GM19372 (cell line): ENCODE results near the gene LGSN.
"Not testable (repeated sequence)": the region's sequence is repeated elsewhere in the genome, so short reads cannot be mapped to it uniquely, and the experiment has no call there.

Source experiments
- ATAC-seq: cut with Tn5 transposase; IDR thresholded peaks from one replicate; pipeline ENCODE4 v1.9.1; 2021; ENCODE audit warnings: mild to moderate bottlenecking, low read depth, moderate library complexity; ENCODE audit not compliant: unreplicated experiment

LGSN gene

GRCh38 chr6:63319939-63320338, at the start of gene LGSN:
TSS of gene LGSN (minus strand) at chr6:63319983. CDS start at chr6:63319943, 40 bp downstream.
- ATAC-seq: no peak

DNA sequence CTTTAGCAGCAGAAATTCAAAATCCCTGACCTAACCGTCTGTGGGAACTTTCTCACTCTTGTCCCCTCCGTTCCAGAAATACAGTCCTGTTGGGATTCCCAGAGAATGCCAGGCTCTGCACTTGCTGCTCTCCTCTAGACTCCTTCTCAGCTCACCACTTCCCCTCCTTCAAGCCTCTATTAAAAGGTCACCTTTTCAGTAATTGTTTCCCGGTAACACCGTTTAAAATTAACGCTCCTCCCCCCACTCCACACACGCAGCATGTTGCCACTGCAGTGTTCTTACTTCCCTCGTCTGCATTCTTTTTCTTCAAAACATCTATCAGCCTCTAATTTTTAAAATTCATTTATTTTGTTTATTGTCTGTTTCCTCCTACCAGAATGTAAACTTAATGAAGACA, 48.6 kb upstream of the LGSN start:
- ATAC-seq: no peak

DNA sequence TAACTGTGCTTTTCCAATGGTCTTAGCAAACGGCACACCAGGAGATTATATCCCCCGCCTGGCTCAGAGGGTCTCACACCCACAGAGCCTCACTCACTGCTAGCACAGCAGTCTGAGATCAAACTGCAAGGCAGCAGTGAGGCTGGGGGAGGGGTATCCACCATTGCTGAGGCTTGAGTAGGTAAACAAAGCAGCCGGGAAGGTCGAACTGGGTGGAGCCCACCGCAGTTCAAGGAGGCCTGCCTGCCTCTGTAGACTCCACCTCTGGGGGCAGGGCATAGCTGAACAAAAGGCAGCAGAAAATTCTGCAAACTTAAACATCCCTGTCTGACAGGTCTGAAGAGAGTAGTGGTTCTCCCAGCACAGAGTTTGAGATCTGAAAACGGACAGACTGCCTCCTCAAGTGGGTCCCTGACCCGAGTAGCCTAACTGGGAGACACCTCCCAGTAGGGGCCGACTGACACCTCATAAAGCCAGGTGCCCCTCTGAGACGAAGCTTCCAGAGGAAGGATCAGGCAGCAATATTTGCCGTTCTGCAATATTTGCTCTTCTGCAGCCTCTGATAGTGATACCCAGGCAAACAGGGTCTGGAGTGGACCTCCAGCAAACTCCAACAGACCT, 42.8 kb upstream of the LGSN start:
- ATAC-seq: not testable (repeated sequence)

DNA sequence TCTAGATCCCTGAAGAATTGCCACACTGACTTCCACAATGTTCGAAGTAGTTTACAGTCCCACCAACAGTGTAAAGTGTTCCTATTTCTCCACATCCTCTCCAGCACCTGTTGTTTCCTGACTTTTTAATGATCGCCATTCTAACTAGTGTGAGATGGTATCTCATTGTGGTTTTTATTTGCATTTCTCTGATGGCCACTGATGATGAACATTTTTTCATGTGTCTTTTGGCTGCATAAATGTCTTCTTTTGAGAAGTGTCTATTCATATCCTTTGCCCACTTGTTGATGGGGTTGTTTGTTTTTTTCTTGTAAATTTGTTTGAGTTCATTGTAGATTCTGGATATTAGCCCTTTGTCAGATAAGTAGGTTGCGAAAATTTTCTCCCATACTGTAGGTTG, 37.6 kb upstream of the LGSN start:
- ATAC-seq: not testable (repeated sequence)

DNA sequence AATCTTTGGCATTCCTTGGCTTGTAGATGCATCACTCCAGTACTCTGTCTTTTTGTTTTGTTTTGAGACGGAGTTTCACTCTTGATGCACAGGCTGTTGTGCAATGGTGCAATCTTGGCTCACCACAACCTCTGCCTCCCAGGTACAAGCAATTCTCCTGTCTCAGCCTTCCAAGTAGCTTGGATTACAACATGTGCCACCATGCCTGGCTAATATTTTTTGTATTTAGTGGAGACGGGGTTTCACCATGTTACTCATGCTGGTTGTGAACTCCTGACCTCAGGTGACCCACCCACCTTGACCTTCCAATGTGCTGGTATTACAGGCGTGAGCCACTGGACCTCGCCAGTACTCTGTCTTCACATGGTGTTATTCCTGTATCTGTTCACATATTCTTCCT, 35.8 kb upstream of the LGSN start:
- ATAC-seq: no peak

GRCh38 chr6:63353286-63353630, 33.5 kb upstream of the LGSN start:
- ATAC-seq: no peak

GRCh38 chr6:63352544-63353285, 32.9 kb upstream of the LGSN start:
- ATAC-seq: peak; percentile 92

DNA sequence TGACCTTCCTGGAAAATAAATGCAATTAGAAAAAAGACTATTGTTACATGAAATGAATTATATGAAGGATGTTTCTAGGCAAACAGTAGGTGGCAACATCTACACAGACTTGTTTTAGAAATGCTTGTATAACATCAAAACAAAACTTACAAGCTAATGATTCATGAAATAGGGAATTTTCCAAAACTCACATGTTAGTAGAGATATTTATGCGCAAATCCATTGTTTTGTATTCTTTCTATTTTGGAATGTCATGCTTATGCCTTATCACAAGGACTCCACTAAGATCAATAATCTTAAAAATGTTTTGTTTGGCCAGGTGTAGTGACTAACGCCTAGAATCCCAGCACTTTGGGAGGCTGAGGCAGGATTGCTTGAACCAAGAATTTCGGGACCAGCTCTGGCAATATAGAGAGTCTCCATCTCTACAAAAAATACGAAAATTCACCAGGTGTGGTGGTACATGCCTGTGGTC, 32.3 kb upstream of the LGSN start:
- peak; percentile 20 for ATAC-seq

DNA sequence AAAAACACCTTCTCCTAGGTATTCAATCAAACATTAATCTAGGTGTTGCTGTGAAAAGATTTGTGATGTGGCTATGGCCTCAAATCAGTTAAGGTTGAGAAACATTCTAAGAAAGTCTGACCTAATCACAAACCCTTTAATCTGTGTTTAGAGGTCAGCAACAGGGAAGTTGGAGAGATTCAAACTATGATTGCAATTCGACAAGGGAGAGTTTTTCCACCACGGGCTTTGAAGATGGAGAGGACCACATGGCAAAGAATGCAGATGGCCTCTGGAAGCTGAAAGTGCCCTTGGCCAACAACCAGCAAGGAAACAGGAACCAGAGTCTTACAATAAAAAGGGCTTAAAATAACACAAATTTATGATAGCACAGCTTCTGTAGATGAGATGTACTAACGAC, 29.6 kb upstream of the LGSN start:
- ATAC-seq: no peak

- no peak for ATAC-seq
Observed at GRCh38 chr6:63348836-63349235, 29.1 kb upstream of the LGSN start.

GRCh38 chr6:63347599-63347998, 27.8 kb upstream of the LGSN start:
- no peak for ATAC-seq

- ATAC-seq: no peak
Observed at GRCh38 chr6:63346217-63346835, 26.5 kb upstream of the LGSN start.

GRCh38 chr6:63340351-63340750, 20.6 kb upstream of the LGSN start:
- no peak for ATAC-seq

DNA sequence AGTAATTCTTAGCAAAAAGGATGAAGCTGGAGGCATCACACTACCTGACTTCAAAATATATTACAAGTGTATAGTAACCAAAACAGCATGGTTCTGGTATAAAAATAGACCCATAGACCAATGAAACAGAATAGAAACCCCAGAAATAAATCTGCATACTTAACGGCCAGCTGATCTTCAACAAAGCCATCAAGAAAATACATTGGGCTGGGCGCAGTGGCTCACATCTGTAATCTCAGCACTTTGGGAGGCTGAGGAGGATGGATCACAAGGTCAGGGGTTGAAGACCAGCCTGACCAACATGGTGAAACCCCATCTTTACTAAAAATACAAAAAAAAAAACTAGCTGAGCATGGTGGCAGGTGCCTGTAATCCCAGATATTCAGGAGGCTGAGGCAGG, 14.9 kb upstream of the LGSN start:
- ATAC-seq: not testable (repeated sequence)

DNA sequence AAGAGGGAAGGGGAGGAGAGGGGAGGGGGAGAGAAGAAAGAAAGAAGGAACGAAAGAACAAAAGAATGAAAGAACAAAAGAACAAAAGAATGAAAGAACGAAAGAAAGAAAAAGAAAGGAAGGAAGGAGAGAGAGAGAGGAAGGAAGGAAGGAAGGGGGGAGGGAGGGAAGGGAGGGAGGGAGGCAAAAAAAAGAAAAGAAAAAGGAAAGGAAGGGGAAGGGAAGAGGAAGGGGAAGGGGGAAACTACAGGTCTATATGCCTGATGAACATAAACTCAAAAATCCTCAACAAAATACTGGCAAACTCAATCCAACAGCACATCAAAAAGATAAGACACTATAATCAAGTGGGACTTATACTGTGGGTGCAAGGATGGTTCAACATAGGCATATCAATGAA, 13.7 kb upstream of the LGSN start:
- no peak for ATAC-seq

GRCh38 chr6:63326630-63327029, 6.8 kb upstream of the LGSN start:
- ATAC-seq: not testable (repeated sequence)

GRCh38 chr6:63322981-63323380, 3.2 kb upstream of the LGSN start:
- ATAC-seq: no peak

DNA sequence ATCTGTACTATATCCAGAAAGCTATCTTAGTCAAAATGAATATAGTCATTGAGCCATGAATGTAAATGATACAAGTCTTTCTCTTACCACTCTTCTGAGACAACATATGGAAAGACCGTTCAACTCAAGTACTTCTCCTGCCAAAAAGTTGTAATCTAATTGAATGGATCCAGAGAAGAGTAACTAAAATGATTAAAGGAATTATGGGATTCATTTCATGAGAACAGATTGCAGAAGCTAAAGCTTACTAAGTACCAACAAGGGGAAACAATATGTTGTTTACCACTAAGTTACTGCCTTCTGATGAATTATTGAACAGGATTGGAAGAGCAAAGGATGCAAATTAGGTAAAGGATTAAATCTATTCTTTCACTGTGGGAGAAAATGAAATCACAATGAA, 2.0 kb upstream of the LGSN start:
- ATAC-seq: no peak

DNA sequence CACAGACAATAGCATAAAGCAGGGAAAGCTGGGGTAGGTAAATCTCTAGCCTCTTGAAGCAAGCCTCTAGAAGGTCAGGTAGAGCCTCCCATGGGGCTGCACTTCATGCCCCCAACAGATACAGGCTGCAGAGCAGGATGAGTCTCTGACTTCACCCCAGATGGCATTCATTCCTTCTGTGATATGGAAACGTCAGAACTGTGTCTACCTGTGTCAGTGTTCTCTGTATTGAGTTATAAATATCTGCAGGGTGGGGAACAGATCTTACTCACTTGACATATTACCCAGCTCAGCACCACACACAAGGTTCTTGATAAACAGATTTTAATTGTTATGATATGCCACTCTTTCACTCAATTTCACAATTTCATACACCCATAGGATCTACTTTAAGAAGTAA, 2.1 kb downstream of the LGSN start:
- no peak for ATAC-seq

GRCh38 chr6:63316113-63316512, 3.7 kb downstream of the LGSN start:
- ATAC-seq: no peak

DNA sequence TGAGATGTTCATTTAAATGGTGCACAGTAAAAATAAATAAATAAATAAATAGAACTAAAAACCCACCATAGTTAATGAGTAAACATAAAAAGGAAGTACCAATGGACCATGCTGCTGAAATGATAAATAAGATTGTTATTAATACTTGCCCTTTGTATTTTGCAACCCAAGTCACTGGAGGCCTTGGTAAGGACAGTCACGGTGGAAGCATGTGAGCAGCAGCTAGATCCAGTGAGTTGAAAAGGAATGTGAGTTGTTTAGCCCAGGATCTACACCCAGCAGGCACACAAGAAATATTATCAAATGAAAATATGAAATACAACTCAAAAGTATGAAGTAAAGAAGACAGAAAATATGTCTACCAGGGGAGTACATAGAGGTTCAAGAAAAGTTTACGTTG, 6.7 kb downstream of the LGSN start:
- ATAC-seq: no peak
